ENCODE data around the gene NMRK2.

The NMRK2 gene

GRCh38 chr19:3907626-3908265, 25.1 kb upstream of the NMRK2 start:
- Histone ChIP-seq H3K27me3 (ENCODE audit: insufficient read depth, low read length, poor library complexity, severe bottlenecking) (no peaks in the 10 kb centered on the region), H3K36me3 (ENCODE audit: insufficient read depth, low read length) (no peaks in the 10 kb centered on the region), H3K4me3 (ENCODE audit: low read length, poor library complexity, severe bottlenecking) (no peak overlapping the region), H2AFZ (ENCODE audit: low read length) (no peak overlapping the region), H3K9ac (ENCODE audit: low read depth, low read length, poor library complexity, severe bottlenecking) (no peak overlapping the region), H4K20me1 (ENCODE audit: insufficient read depth, low read length, poor library complexity, severe bottlenecking) (no peaks in the 10 kb centered on the region), H3K9me2 (replicated peaks; ENCODE audit: low read depth, low read length) (no peaks in the 10 kb centered on the region), H3K79me2 (ENCODE audit: insufficient read depth, low read length) (no peaks in the 10 kb centered on the region), H3K4me2 (ENCODE audit: low read depth, low read length, poor library complexity, severe bottlenecking) (no peak overlapping the region), H3F3A (ENCODE audit: low read depth) (no peaks in the 10 kb centered on the region), H3K9me3 (ENCODE audit: insufficient read depth, low read depth, low read length) (no peaks in the 10 kb centered on the region; the same call in 1 of the 2 replicates), H3K4me1 (ENCODE audit: insufficient read depth, low read length, poor library complexity, severe bottlenecking) (no peaks in the 10 kb centered on the region)
- no peak for TF ChIP-seq CTCF (conservative IDR thresholded peaks at IDR 0.05; ENCODE audit: low read length)
- TF ChIP-seq EZH2phosphoT487 (IDR thresholded peaks at IDR 0.05; ENCODE audit: borderline replicate concordance) = no peak

- no peak overlapping the region for H3K9ac ChIP-seq (ENCODE audit: low read depth, low read length, poor library complexity, severe bottlenecking)
- H3K4me2 ChIP-seq (ENCODE audit: low read depth, low read length, poor library complexity, severe bottlenecking) = no peak overlapping the region
- no peak for TF ChIP-seq CTCF (conservative IDR thresholded peaks at IDR 0.05; ENCODE audit: low read length)
- no peak for TF ChIP-seq EZH2phosphoT487 (IDR thresholded peaks at IDR 0.05; ENCODE audit: borderline replicate concordance)
- H3F3A ChIP-seq (ENCODE audit: low read depth) = no peaks in the 10 kb centered on the region
- H3K79me2 ChIP-seq (ENCODE audit: insufficient read depth, low read length) = no peaks in the 10 kb centered on the region
- no peaks in the 10 kb centered on the region for H4K20me1 ChIP-seq (ENCODE audit: insufficient read depth, low read length, poor library complexity, severe bottlenecking)
- no peaks in the 10 kb centered on the region for H3K27me3 ChIP-seq (ENCODE audit: insufficient read depth, low read length, poor library complexity, severe bottlenecking)
- H3K36me3 ChIP-seq (ENCODE audit: insufficient read depth, low read length) = no peaks in the 10 kb centered on the region
- no peaks in the 10 kb centered on the region for H3K4me1 ChIP-seq (ENCODE audit: insufficient read depth, low read length, poor library complexity, severe bottlenecking)
- no peaks in the 10 kb centered on the region; the same call in 1 of the 2 replicates for H3K9me3 ChIP-seq (ENCODE audit: insufficient read depth, low read depth, low read length)
- H2AFZ ChIP-seq (ENCODE audit: low read length) = no peak overlapping the region
- H3K9me2 ChIP-seq (replicated peaks; ENCODE audit: low read depth, low read length) = no peaks in the 10 kb centered on the region
- H3K4me3 ChIP-seq (ENCODE audit: low read length, poor library complexity, severe bottlenecking) = no peak overlapping the region
These were observed 24.4 kb upstream of the NMRK2 start for GRCh38 chr19:3908266-3909054.

DNA sequence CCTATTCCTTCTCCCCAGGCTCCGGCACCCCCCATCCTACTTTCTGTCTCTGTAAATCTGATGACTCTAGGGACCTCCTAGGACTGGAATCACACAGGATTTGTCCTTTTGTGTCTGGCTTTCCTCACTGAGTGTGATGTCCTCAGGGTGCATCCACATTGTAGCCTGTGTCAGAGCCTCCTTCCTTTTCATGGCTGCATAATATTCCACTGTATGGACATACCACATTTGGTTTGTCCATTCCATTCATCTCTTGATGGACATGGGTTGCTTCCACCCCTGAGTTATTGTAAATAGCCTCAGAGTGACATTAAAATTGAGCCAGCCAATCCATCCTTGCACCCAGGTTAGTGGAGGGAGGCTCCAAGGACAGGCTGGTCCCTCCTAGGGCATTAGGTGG, 22.8 kb upstream of the NMRK2 start:
- Histone ChIP-seq H3K4me1 (ENCODE audit: insufficient read depth, low read length, poor library complexity, severe bottlenecking) (no peaks in the 10 kb centered on the region), H3K9ac (ENCODE audit: low read depth, low read length, poor library complexity, severe bottlenecking) (no peak overlapping the region), H3K9me2 (replicated peaks; ENCODE audit: low read depth, low read length) (no peaks in the 10 kb centered on the region), H3K9me3 (ENCODE audit: insufficient read depth, low read depth, low read length) (no peaks in the 10 kb centered on the region; the same call in 1 of the 2 replicates), H3F3A (ENCODE audit: low read depth) (no peaks in the 10 kb centered on the region), H3K4me3 (ENCODE audit: low read length, poor library complexity, severe bottlenecking) (no peak overlapping the region), H3K4me2 (ENCODE audit: low read depth, low read length, poor library complexity, severe bottlenecking) (no peak overlapping the region), H3K36me3 (ENCODE audit: insufficient read depth, low read length) (no peaks in the 10 kb centered on the region), H4K20me1 (ENCODE audit: insufficient read depth, low read length, poor library complexity, severe bottlenecking) (no peaks in the 10 kb centered on the region), H3K79me2 (ENCODE audit: insufficient read depth, low read length) (no peaks in the 10 kb centered on the region), H2AFZ (ENCODE audit: low read length) (no peak overlapping the region), H3K27me3 (ENCODE audit: insufficient read depth, low read length, poor library complexity, severe bottlenecking) (no peaks in the 10 kb centered on the region)
- TF ChIP-seq CTCF (conservative IDR thresholded peaks at IDR 0.05; ENCODE audit: low read length) = no peak
- TF ChIP-seq EZH2phosphoT487 (IDR thresholded peaks at IDR 0.05; ENCODE audit: borderline replicate concordance) = no peak

Measured in Loucy (cell line).